Ishikawa (cell line): Measurements from ENCODE around the gene SEMA5A.

Experiments
- CREB1 ChIP-seq: IDR thresholded peaks from 2 replicates; pipeline ENCODE4 v1.6.1; 2012; ENCODE audit warnings: low read depth
- EGR1 ChIP-seq: IDR thresholded peaks from 2 replicates; pipeline ENCODE4 v1.6.1; 2012
- EP300 ChIP-seq: IDR thresholded peaks from 2 replicates; pipeline ENCODE4 v1.6.1; 2012; ENCODE audit warnings: borderline replicate concordance
- MAX ChIP-seq: IDR thresholded peaks from 2 replicates; pipeline ENCODE4 v1.6.1; 2012
- NFIC ChIP-seq: IDR thresholded peaks from 2 replicates; pipeline ENCODE4 v1.6.1; 2012
- RAD21 ChIP-seq: IDR thresholded peaks from 2 replicates; pipeline ENCODE4 v1.6.1; 2012; ENCODE audit warnings: low read depth
- TCF12 ChIP-seq: IDR thresholded peaks from 2 replicates; pipeline ENCODE4 v1.6.1; 2012; ENCODE audit warnings: low read depth
- YY1 ChIP-seq: IDR thresholded peaks from 2 replicates; pipeline ENCODE4 v1.6.1; 2012; ENCODE audit warnings: low read depth
- ZBTB7A ChIP-seq: IDR thresholded peaks from 2 replicates; pipeline ENCODE4 v1.6.1; 2012; ENCODE audit warnings: low read depth

- no peak for TF ChIP-seq MAX
- TF ChIP-seq EGR1 = no peak
- no peak for TF ChIP-seq EP300
- TF ChIP-seq TCF12 = no peak
- no peak for TF ChIP-seq ZBTB7A
- no peak for TF ChIP-seq NFIC
- TF ChIP-seq RAD21 = no peak
- TF ChIP-seq CREB1 = no peak
- no peak for TF ChIP-seq YY1
Measured at GRCh38 chr5:9042241-9042640, 503.6 kb downstream of the SEMA5A start.
